ENCODE data around the gene LRP3. TPM values are rescaled to one million over a fixed set of nuclear protein-coding genes. Genes with fewer than 3 reads are reported as not detected.

Gene LRP3
- total and polyA plus RNA-seq, 2 experiments from 2014 or later: 3.5 to 62.7 TPM

DNA sequence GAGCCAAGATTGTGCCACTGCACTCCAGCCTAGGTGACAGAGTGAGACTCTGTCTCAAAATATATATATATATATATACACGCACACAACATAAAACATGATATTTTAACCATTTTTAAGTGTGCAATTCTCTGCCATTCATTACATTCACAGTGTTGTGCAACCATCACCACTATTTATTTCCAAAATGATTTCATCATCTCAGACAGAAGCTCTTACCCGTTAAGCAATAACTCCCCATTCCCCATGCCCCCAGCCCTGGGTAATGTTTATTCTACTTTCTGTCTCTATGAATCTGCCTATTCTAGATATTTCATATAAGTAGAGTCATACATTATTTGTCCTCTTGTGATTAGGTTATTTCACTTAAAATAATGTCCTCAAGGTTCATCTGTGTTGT is 42.0 kb upstream of the LRP3 start:
- Histone ChIP-seq H3K27me3 (ENCODE audit: insufficient read depth) (no peaks in the 10 kb centered on the region), H4K20me1 (replicated peaks; ENCODE audit: insufficient read depth) (no peaks in the 10 kb centered on the region), H3K27ac (ENCODE audit: low read depth) (no peak overlapping the region), H3K36me3 (ENCODE audit: insufficient read depth) (no peaks in the 10 kb centered on the region), H2AFZ (no peak overlapping the region), H3K4me2 (no peak overlapping the region), H3K4me1 (ENCODE audit: insufficient read depth) (no peaks in the 10 kb centered on the region), H3K79me2 (replicated peaks; ENCODE audit: insufficient read depth) (no peaks in the 10 kb centered on the region), H3K4me3 (no peak overlapping the region), H3F3A (replicated peaks; ENCODE audit: low read depth) (no peaks in the 10 kb centered on the region), H3K9me2 (ENCODE audit: insufficient read depth) (no peaks in the 10 kb centered on the region)
- no peak overlapping the region for H3K27ac Mint-ChIP-seq
- H3K36me3 Mint-ChIP-seq (ENCODE audit: low read depth): no peaks in the 10 kb centered on the region
- ATAC-seq (no peak), DNase-seq (ENCODE audit: low spot score) (no peak)
- no peaks in the 10 kb centered on the region for H3K4me1 Mint-ChIP-seq
- H3K4me3 Mint-ChIP-seq: no peak overlapping the region
- no peak for TF ChIP-seq ZNF114 (CRISPR knock-in tag; IDR thresholded peaks at IDR 0.05)
- no peak for TF ChIP-seq STAT1 (IDR thresholded peaks at IDR 0.05; ENCODE audit: unreplicated experiment)
- no peak for TF ChIP-seq ZNF331 (CRISPR knock-in tag; IDR thresholded peaks at IDR 0.05; ENCODE audit: low read depth)
- TF ChIP-seq, protein P1, sequence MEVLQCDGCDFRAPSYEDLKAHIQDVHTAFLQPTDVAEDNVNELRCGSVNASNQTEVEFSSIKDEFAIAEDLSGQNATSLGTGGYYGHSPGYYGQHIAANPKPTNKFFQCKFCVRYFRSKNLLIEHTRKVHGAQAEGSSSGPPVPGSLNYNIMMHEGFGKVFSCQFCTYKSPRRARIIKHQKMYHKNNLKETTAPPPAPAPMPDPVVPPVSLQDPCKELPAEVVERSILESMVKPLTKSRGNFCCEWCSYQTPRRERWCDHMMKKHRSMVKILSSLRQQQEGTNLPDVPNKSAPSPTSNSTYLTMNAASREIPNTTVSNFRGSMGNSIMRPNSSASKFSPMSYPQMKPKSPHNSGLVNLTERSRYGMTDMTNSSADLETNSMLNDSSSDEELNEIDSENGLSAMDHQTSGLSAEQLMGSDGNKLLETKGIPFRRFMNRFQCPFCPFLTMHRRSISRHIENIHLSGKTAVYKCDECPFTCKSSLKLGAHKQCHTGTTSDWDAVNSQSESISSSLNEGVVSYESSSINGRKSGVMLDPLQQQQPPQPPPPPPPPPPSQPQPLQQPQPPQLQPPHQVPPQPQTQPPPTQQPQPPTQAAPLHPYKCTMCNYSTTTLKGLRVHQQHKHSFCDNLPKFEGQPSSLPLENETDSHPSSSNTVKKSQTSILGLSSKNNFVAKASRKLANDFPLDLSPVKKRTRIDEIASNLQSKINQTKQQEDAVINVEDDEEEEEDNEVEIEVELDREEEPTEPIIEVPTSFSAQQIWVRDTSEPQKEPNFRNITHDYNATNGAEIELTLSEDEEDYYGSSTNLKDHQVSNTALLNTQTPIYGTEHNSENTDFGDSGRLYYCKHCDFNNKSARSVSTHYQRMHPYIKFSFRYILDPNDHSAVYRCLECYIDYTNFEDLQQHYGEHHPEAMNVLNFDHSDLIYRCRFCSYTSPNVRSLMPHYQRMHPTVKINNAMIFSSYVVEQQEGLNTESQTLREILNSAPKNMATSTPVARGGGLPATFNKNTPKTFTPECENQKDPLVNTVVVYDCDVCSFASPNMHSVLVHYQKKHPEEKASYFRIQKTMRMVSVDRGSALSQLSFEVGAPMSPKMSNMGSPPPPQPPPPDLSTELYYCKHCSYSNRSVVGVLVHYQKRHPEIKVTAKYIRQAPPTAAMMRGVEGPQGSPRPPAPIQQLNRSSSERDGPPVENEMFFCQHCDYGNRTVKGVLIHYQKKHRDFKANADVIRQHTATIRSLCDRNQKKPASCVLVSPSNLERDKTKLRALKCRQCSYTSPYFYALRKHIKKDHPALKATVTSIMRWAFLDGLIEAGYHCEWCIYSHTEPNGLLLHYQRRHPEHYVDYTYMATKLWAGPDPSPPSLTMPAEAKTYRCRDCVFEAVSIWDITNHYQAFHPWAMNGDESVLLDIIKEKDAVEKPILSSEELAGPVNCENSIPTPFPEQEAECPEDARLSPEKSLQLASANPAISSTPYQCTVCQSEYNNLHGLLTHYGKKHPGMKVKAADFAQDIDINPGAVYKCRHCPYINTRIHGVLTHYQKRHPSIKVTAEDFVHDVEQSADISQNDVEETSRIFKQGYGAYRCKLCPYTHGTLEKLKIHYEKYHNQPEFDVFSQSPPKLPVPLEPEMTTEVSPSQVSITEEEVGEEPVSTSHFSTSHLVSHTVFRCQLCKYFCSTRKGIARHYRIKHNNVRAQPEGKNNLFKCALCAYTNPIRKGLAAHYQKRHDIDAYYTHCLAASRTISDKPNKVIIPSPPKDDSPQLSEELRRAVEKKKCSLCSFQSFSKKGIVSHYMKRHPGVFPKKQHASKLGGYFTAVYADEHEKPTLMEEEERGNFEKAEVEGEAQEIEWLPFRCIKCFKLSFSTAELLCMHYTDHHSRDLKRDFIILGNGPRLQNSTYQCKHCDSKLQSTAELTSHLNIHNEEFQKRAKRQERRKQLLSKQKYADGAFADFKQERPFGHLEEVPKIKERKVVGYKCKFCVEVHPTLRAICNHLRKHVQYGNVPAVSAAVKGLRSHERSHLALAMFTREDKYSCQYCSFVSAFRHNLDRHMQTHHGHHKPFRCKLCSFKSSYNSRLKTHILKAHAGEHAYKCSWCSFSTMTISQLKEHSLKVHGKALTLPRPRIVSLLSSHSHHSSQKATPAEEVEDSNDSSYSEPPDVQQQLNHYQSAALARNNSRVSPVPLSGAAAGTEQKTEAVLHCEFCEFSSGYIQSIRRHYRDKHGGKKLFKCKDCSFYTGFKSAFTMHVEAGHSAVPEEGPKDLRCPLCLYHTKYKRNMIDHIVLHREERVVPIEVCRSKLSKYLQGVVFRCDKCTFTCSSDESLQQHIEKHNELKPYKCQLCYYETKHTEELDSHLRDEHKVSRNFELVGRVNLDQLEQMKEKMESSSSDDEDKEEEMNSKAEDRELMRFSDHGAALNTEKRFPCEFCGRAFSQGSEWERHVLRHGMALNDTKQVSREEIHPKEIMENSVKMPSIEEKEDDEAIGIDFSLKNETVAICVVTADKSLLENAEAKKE (CRISPR knock-in tag; IDR thresholded peaks at IDR 0.05): no peak
- no peak for TF ChIP-seq NANOG (IDR thresholded peaks at IDR 0.05; ENCODE audit: borderline replicate concordance)
- TF ChIP-seq POLR2AphosphoS5 (IDR thresholded peaks at IDR 0.05; ENCODE audit: low read depth): no peak
- TF ChIP-seq EZH2 (IDR thresholded peaks at IDR 0.05; ENCODE audit: low read depth, unreplicated experiment): no peak
- TF ChIP-seq, protein P2, sequence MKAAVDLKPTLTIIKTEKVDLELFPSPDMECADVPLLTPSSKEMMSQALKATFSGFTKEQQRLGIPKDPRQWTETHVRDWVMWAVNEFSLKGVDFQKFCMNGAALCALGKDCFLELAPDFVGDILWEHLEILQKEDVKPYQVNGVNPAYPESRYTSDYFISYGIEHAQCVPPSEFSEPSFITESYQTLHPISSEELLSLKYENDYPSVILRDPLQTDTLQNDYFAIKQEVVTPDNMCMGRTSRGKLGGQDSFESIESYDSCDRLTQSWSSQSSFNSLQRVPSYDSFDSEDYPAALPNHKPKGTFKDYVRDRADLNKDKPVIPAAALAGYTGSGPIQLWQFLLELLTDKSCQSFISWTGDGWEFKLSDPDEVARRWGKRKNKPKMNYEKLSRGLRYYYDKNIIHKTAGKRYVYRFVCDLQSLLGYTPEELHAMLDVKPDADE (IDR thresholded peaks at IDR 0.05): no peak
- no peak for TF ChIP-seq EZH2phosphoT487 (IDR thresholded peaks at IDR 0.05; ENCODE audit: unreplicated experiment)
- TF ChIP-seq, protein P3, sequence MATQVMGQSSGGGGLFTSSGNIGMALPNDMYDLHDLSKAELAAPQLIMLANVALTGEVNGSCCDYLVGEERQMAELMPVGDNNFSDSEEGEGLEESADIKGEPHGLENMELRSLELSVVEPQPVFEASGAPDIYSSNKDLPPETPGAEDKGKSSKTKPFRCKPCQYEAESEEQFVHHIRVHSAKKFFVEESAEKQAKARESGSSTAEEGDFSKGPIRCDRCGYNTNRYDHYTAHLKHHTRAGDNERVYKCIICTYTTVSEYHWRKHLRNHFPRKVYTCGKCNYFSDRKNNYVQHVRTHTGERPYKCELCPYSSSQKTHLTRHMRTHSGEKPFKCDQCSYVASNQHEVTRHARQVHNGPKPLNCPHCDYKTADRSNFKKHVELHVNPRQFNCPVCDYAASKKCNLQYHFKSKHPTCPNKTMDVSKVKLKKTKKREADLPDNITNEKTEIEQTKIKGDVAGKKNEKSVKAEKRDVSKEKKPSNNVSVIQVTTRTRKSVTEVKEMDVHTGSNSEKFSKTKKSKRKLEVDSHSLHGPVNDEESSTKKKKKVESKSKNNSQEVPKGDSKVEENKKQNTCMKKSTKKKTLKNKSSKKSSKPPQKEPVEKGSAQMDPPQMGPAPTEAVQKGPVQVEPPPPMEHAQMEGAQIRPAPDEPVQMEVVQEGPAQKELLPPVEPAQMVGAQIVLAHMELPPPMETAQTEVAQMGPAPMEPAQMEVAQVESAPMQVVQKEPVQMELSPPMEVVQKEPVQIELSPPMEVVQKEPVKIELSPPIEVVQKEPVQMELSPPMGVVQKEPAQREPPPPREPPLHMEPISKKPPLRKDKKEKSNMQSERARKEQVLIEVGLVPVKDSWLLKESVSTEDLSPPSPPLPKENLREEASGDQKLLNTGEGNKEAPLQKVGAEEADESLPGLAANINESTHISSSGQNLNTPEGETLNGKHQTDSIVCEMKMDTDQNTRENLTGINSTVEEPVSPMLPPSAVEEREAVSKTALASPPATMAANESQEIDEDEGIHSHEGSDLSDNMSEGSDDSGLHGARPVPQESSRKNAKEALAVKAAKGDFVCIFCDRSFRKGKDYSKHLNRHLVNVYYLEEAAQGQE (IDR thresholded peaks at IDR 0.05; ENCODE audit: unreplicated experiment): no peak
- TF ChIP-seq CREB1 (CRISPR knock-in tag; IDR thresholded peaks at IDR 0.05; ENCODE audit: low read depth): no peak
- TF ChIP-seq, protein P4, sequence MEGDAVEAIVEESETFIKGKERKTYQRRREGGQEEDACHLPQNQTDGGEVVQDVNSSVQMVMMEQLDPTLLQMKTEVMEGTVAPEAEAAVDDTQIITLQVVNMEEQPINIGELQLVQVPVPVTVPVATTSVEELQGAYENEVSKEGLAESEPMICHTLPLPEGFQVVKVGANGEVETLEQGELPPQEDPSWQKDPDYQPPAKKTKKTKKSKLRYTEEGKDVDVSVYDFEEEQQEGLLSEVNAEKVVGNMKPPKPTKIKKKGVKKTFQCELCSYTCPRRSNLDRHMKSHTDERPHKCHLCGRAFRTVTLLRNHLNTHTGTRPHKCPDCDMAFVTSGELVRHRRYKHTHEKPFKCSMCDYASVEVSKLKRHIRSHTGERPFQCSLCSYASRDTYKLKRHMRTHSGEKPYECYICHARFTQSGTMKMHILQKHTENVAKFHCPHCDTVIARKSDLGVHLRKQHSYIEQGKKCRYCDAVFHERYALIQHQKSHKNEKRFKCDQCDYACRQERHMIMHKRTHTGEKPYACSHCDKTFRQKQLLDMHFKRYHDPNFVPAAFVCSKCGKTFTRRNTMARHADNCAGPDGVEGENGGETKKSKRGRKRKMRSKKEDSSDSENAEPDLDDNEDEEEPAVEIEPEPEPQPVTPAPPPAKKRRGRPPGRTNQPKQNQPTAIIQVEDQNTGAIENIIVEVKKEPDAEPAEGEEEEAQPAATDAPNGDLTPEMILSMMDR (conservative IDR thresholded peaks at IDR 0.05; ENCODE audit: low read depth in 2 of 2): no peak
- no peak for TF ChIP-seq JUNB (IDR thresholded peaks at IDR 0.05; ENCODE audit: unreplicated experiment)
- H3K27me3 Mint-ChIP-seq (ENCODE audit: insufficient read depth, low read depth, poor library complexity): peaks cover 7% of the 10 kb centered on the region
- H3K9me3 Mint-ChIP-seq: no peaks in the 10 kb centered on the region; the same call in 2 of the 3 replicates
